ENCODE data around the gene TRAF7.

- TF ChIP-seq, protein P1, sequence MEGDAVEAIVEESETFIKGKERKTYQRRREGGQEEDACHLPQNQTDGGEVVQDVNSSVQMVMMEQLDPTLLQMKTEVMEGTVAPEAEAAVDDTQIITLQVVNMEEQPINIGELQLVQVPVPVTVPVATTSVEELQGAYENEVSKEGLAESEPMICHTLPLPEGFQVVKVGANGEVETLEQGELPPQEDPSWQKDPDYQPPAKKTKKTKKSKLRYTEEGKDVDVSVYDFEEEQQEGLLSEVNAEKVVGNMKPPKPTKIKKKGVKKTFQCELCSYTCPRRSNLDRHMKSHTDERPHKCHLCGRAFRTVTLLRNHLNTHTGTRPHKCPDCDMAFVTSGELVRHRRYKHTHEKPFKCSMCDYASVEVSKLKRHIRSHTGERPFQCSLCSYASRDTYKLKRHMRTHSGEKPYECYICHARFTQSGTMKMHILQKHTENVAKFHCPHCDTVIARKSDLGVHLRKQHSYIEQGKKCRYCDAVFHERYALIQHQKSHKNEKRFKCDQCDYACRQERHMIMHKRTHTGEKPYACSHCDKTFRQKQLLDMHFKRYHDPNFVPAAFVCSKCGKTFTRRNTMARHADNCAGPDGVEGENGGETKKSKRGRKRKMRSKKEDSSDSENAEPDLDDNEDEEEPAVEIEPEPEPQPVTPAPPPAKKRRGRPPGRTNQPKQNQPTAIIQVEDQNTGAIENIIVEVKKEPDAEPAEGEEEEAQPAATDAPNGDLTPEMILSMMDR (conservative IDR thresholded peaks at IDR 0.05): no peak
- no peak for TF ChIP-seq EZH2 (IDR thresholded peaks at IDR 0.05; ENCODE audit: low read depth)
Observed at GRCh38 chr16:2196981-2197511, 41.5 kb downstream of the TRAF7 start.

Data from PC-9 (cell line).